GM12878 (cell line): Measurements from ENCODE around the gene CCDC134.

Source experiments
- BHLHE40 ChIP-seq, 2 experiments: fragments of 450-650 bp in 1 of 2; IDR thresholded peaks; 2 replicates each; pipeline ENCODE4 v1.6.1; 2011 to 2017; ENCODE audit warnings: low read depth in 2 of 2, borderline replicate concordance in 1 of 2, improper control_type of control experiment in 1 of 2, low read length in 1 of 2, mild to moderate bottlenecking in 1 of 2
- CHD2 ChIP-seq: IDR thresholded peaks from 2 replicates; pipeline ENCODE4 v1.6.1; 2011; ENCODE audit warnings: low read depth, low read length, improper control_type of control experiment, borderline replicate concordance
- CTCF ChIP-seq, 3 experiments: IDR thresholded peaks in 2 of 3; conservative IDR thresholded peaks in 1 of 3; 2 replicates each; pipeline ENCODE4 v1.5.1; 2011; ENCODE audit warnings: low read depth in 3 of 3, low read length in 3 of 3, mild to moderate bottlenecking in 3 of 3, control low read depth in 2 of 3, moderate library complexity in 2 of 3, inconsistent platforms in 1 of 3, mixed read lengths in 1 of 3; ENCODE audit not compliant: control insufficient read depth in 2 of 3, insufficient read depth in 1 of 3; ENCODE audit errors: extremely low read depth in 1 of 3
- EP300 ChIP-seq, 2 experiments: fragments of 150-350 bp in 1 of 2; IDR thresholded peaks; 2 replicates each; pipeline ENCODE4 v1.6.1; 2011 to 2012; ENCODE audit warnings: low read depth in 2 of 2, low read length in 2 of 2, borderline replicate concordance in 1 of 2, improper control_type of control experiment in 1 of 2, inconsistent platforms in 1 of 2; ENCODE audit not compliant: control insufficient read depth in 1 of 2
- IKZF2 ChIP-seq, 2 experiments: fragments of 450-650 bp; IDR thresholded peaks; 2 replicates each; pipeline ENCODE4 v1.6.1; 2017; ENCODE audit warnings: mild to moderate bottlenecking in 2 of 2, moderate library complexity in 2 of 2
- NFYA ChIP-seq: IDR thresholded peaks from 2 replicates; pipeline ENCODE4 v1.6.1; 2011; ENCODE audit warnings: low read depth, mild to moderate bottlenecking, low read length, improper control_type of control experiment, borderline replicate concordance
- NR2F1 ChIP-seq: fragments of 450-650 bp; conservative IDR thresholded peaks from 2 replicates; pipeline ENCODE4 v1.6.1; 2017; ENCODE audit warnings: mild to moderate bottlenecking
- NRF1 ChIP-seq: conservative IDR thresholded peaks from 2 replicates; pipeline ENCODE4 v1.6.1; 2011; ENCODE audit warnings: mild to moderate bottlenecking, low read depth, low read length, improper control_type of control experiment
- POLR2A ChIP-seq: IDR thresholded peaks from 2 replicates; pipeline ENCODE4 v1.6.1; 2011; ENCODE audit warnings: low read depth, mild to moderate bottlenecking, low read length
- RB1 ChIP-seq: fragments of 450-650 bp; formaldehyde crosslinking; IDR thresholded peaks from 2 replicates; pipeline ENCODE4 v1.6.1; 2017; ENCODE audit warnings: mild to moderate bottlenecking, borderline replicate concordance
- RFX5 ChIP-seq: IDR thresholded peaks from 2 replicates; pipeline ENCODE4 v1.6.1; 2011; ENCODE audit warnings: low read depth, low read length, improper control_type of control experiment
- YY1 ChIP-seq: IDR thresholded peaks from 2 replicates; pipeline ENCODE4 v1.6.1; 2011; ENCODE audit warnings: low read depth, mild to moderate bottlenecking, low read length
- ZNF384 ChIP-seq: IDR thresholded peaks from 2 replicates; pipeline ENCODE4 v1.6.1; 2012; ENCODE audit warnings: low read depth, mild to moderate bottlenecking, low read length, improper control_type of control experiment, borderline replicate concordance

GRCh38 chr22:41825376-41825775 is 24.9 kb downstream of the CCDC134 start:
- TF ChIP-seq EP300 (IDR thresholded peaks at IDR 0.05; ENCODE audit: borderline replicate concordance in 1 of 2, control insufficient read depth in 1 of 2, low read depth in 2 of 2, low read length in 2 of 2): no peak
- no peak for TF ChIP-seq NFYA
- TF ChIP-seq POLR2A: no peak
- TF ChIP-seq YY1: no peak
- TF ChIP-seq CTCF (IDR thresholded peaks at IDR 0.05 in 2 of 3, conservative IDR thresholded peaks at IDR 0.05 in 1 of 3; ENCODE audit: control insufficient read depth in 2 of 3, extremely low read depth in 1 of 3, insufficient read depth in 1 of 3, low read depth in 3 of 3, low read length in 3 of 3): no peak
- TF ChIP-seq NR2F1: no peak
- no peak for TF ChIP-seq IKZF2 (IDR thresholded peaks at IDR 0.05)
- TF ChIP-seq RB1: no peak
- no peak for TF ChIP-seq RFX5
- TF ChIP-seq BHLHE40 (IDR thresholded peaks at IDR 0.05; ENCODE audit: borderline replicate concordance in 1 of 2, low read depth in 2 of 2, low read length in 1 of 2): no peak
- TF ChIP-seq NRF1: no peak
- TF ChIP-seq CHD2: no peak
- TF ChIP-seq ZNF384: no peak
